IPS-11a (cell line): ENCODE measurements around the gene ACVRL1.

ENCODE experiments used
- H3K4me3 ChIP-seq: one replicate; pipeline ENCODE4 v1.5.1; 2013; ENCODE audit warnings: low read depth, low read length, control low read depth

Gene ACVRL1

GRCh38 chr12:51896236-51896635 is 11.1 kb upstream of the ACVRL1 start:
- H3K4me3 ChIP-seq = no peak overlapping the region

- H3K4me3 ChIP-seq = no peak overlapping the region
These were observed 10.1 kb upstream of the ACVRL1 start for GRCh38 chr12:51897181-51897580.

GRCh38 chr12:51898506-51898905 is 8.8 kb upstream of the ACVRL1 start:
- no peak overlapping the region for H3K4me3 ChIP-seq

- H3K4me3 ChIP-seq = no peak overlapping the region
These were observed 8.4 kb upstream of the ACVRL1 start for GRCh38 chr12:51898937-51899336.

DNA sequence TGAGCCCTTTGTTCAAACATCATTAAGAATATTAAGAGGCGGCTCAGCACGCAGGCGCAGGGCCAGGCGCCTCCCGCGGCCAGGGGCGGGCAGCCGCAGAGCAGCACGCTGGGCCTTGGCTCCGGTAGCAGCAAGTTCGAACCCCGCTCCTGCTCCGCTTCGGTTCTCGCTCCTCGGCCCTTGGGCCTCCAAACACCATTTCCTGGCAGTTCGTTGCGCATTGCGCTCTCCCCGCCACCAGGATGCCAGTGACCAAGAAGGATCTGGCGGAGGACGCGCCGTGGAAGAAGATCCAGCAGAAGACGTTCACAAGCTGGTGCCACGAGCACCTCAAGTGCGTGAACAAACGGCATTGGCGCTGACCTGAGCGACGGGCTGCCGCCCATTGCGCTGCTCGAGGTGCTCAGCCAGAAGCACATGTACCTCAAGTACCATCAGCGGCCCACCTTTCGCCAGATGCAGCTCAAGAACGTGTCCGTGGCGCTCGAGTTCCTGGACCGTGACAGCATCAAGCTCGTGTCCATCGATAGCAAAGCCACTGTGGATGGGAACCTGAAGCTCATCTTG is 6.9 kb upstream of the ACVRL1 start:
- H3K4me3 ChIP-seq = no peak overlapping the region

GRCh38 chr12:51901121-51901817 is 6.0 kb upstream of the ACVRL1 start:
- H3K4me3 ChIP-seq = no peak overlapping the region

DNA sequence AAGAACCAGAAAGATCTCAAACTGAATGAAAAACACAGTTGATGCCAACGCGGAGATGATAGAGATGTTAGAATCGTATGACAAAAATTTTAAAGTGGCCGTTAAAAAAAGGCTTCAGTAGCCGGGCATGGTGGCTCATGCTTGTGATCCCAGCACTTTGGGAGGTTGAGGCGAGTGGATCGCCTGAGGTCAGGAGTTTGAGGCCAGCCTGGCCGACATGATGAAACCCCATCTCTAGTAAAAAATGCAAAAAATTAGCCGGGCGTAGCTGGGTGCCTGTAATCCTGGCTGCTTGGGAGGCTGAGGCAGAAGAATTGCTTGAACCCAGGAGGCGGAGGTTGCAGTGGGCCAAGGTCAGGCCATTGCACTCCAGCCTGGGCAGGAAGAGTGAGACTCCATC is 5.4 kb upstream of the ACVRL1 start:
- H3K4me3 ChIP-seq = no peak overlapping the region

- no peak overlapping the region for H3K4me3 ChIP-seq
These were observed 2.3 kb upstream of the ACVRL1 start for GRCh38 chr12:51904951-51905470.

DNA sequence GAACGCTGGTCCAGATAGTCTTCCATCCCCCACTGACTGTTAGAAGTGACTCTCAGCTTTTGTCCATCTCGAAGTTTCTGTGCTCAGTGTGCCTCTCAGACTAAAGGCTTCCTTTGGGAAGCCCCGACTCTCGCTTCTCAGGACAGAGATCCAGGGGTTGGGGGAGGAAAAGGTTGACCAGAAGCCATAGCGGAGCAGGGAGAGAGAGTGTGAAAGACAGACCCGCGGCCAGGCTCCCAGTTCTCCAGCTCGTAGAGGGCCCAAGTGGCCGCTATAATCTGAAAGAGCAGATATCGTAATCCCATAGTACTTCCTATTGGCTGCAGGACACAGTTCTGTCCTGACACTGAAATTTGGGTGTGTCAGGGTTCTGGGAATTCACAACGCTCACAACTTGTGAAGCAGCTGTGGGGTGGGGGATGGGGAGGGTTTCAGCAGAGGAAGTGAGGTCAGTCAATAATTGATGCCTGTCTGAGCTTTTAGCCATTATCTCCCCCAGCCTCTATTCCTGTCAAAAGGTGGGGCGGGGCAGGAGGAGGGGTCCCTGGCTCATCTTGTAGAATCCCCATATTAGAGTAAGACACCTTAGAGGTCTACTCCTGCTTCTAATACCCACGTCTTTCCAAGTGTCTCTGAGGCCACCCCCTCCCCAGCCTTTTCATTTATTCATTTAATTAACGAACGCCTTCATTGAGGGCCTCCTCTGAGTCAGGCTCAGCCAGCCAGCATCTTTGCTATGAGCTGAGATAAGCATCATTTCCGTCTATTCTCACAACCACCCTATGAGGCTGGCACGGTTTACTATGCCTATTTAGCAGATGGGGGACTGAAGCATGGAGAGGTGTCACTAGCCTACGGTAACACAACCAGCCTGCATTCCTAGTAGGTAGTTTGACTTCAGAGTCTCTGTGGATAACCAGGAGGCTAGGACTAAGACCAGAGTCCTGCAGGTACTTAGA is 1.6 kb upstream of the ACVRL1 start:
- no peak overlapping the region for H3K4me3 ChIP-seq

- H3K4me3 ChIP-seq = no peak overlapping the region
These were observed 748 bp upstream of the ACVRL1 start for GRCh38 chr12:51906430-51907082.

DNA sequence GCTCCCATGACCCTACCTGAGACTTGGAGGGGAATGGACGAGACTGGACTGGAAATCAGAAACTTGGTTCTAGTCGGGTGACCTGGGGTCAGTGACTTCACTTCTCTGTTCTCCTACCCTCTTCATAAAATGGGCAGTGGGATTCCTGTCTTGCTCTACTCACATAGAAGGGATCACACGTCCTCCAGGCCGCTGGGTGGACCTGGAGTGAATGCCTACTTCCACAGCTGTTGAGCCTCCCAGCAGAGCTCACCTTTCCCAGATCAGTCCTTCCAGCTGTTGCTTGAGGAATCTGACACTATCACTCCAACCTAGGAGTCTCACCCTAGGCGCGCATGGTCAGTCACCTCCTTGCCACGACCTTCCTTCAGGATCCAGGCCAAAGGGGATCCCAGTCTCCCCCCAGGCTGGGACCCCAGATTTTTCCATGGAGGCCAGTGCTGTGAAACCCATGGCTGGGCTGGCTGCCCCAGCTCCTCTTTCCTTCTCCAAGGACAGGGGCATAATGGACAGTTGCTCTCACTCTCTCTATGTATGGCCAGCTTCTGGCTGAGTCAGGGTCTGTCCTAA is 637 bp downstream of the ACVRL1 start:
- H3K4me3 ChIP-seq = no peak overlapping the region

DNA sequence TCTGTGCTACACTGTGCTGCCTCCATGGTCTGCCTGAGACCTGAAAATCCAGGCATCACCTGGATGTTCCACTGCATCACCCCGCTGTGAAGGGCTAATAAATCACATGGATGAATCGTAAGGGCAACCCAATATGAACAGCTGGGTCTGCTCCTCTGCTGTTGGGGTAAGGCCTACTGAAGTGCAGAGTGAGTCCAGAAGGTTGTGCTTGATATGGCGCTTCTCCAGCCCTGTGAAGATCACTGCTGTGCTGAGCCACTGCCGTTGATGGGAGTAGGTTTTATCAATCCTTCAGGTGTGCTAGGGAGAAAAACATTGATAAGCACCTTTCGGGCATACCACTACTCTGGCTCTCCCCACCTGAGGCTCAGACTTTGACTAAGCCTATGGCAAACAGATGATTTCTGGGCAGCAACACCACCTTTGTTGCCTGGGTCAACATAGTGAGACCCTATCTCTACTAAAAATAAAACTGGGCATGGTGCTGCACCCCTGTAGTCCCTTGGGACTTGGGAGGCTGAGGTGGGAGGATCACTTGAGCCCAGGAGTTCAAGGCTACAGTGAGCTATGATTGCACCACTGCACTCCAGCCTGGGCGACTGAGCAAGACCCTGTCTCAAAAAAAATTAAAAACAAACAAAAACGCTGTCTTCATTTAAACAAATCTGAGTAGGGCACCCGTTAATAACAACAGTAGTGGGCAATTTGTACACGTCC is 1.7 kb downstream of the ACVRL1 start:
- H3K4me3 ChIP-seq = no peak overlapping the region

GRCh38 chr12:51910168-51910567 is 2.9 kb downstream of the ACVRL1 start:
- no peak overlapping the region for H3K4me3 ChIP-seq

DNA sequence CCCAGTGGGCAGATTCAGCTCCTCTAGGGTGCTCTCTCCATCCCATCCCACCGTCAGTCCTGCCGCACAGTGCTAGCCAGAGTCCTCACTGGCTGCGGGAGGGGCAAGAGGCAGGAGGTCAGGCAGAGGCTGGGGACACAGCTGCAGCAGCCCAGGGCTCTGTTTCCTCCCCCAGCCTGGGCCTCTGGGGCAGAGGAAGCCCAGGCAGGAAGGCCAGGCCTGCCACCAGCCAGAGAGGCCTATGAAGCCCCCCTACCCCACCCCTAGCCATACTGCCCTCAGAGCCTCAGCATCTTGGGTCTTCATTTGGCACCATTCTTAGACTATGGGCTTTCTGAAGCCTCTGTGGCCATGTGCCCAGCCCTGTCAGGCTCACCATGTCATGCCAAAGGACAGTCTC is 3.4 kb downstream of the ACVRL1 start:
- no peak overlapping the region for H3K4me3 ChIP-seq

GRCh38 chr12:51911307-51911706 is 4.0 kb downstream of the ACVRL1 start:
- no peak overlapping the region for H3K4me3 ChIP-seq

DNA sequence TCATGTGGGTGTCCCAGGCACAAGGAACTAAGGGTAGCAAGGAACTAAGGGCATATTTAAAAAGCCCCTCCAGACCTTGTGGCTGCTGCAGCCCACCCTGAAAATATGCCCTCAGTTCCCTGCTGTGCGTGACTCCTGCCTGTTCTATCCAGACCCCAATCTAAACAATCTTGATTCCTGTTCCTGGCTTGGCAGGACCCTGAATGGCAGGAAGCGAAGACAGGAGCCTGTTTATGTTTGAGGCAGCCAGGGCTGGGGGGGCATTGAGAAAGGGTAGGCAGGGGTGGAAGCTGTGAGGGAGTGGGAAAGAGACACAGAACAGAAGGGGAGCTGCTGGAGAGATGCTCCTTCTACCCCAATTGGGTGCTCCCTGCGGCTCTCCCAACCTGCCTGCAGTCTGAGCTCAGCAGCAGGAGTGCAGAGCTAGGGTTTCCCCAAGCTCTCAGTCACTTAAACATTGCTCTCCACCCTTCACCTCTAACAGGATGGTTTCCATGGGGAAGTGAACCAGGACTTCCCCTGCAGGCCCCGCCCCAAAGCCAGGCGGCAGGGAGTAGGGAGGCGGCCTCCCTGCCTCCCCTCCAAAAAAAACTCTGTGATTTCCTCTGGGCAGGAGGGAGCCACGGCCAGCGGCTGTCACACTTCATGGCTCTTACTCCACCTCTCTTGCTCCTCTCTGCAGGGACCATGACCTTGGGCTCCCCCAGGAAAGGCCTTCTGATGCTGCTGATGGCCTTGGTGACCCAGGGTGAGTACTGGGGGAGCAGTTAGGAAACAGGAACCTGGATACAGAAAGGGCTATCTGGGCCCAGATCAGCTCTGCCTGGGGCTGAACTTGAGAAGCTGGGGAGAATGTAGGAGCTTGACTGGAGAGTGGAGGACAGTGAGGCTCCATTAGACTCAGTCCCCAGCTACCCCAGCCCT is 4.7 kb downstream of the ACVRL1 start:
- no peak overlapping the region for H3K4me3 ChIP-seq

- H3K4me3 ChIP-seq = no peak overlapping the region
These were observed 6.0 kb downstream of the ACVRL1 start for GRCh38 chr12:51913071-51914033.
